ENCODE results near the gene VPS39. TPM values are rescaled to one million over a fixed set of nuclear protein-coding genes. Genes with fewer than 3 reads are reported as not detected.

Gene VPS39
- total RNA-seq, result 38.7 and 49.5 TPM in 2 replicates

GRCh38 chr15:42207674-42208579 is at the start of gene VPS39:
VPS39 (minus strand) TSS chr15:42208304; CDS start chr15:42208153, 151 bp downstream.

GRCh38 chr15:42156243-42156922 is 51.7 kb downstream of the VPS39 start, which contains the start of gene PLA2G4F:
PLA2G4F (minus strand) TSS chr15:42156636; CDS start chr15:42156549, 87 bp downstream.

Other genes with a start within 250 kb of the VPS39 start
- gene EHD4, start 235.7 kb downstream of the VPS39 start, total RNA-seq, result 19.4 and 25.2 TPM in 2 replicates
- gene PLA2G4E, start 187.3 kb downstream of the VPS39 start, total RNA-seq, result not detected in 2 replicates
- gene PLA2G4D, start 113.7 kb downstream of the VPS39 start, total RNA-seq, result not detected in 2 replicates
- gene PLA2G4F, start 51.7 kb downstream of the VPS39 start, total RNA-seq, result not detected in 2 replicates
- 24.3 and 30.8 TPM in 2 replicates for gene GANC, start 64.9 kb upstream of the VPS39 start, total RNA-seq
- 62.4 and 63.8 TPM in 2 replicates for gene TMEM87A, start 65.1 kb upstream of the VPS39 start, total RNA-seq
- 2.2 and 2.7 TPM in 2 replicates for gene CAPN3, start 151.2 kb upstream of the VPS39 start, total RNA-seq

Data from aortic smooth muscle cell (primary cell).